Endothelial cell of umbilical vein (primary cell): ENCODE measurements around the gene KRTAP5-2. TPM values are rescaled to one million over a fixed set of nuclear protein-coding genes. Genes with fewer than 3 reads are reported as not detected.

Source experiments
- BruUV-seq: library from RNA; stranded (reverse); fragments of 400-500 nt; replicated peaks from 2 replicates; lab custom pipeline; 2021; lab: Mats Ljungman, UMichigan
- CTCF ChIA-PET: fragments of 300-600, 350-600 bp; sonication (Branson Sonifier 250); formaldehyde crosslinking; loops from one replicate; lab custom pipeline; 2021; ENCODE audit warnings: antibody characterized with exemption, inconsistent platforms; lab: Charles Lee
- POLR2A ChIA-PET: fragments of 300-600, 350-600 bp; sonication (Branson Sonifier 250); formaldehyde crosslinking; loops from one replicate; lab custom pipeline; 2021; ENCODE audit warnings: antibody characterized with exemption, inconsistent platforms; lab: Charles Lee
- DNase-seq: peaks from one replicate; pipeline ENCODE4 v3.0.0-alpha.2; 2011; ENCODE audit warnings: low read depth, low spot score
- FAIRE-seq: peaks from 2 replicates; lab custom pipeline; 2011; peaks lifted over from hg19 to GRCh38; lab: Jason Lieb, UNC
- H2AFZ ChIP-seq: 2 replicates; pipeline ENCODE4 v1.6.0; 2012; ENCODE audit warnings: low read depth, low read length, control low read depth, inconsistent platforms
- H3K27ac ChIP-seq: 2 replicates; pipeline ENCODE4 v1.5.1; 2011; ENCODE audit warnings: low read depth, mild to moderate bottlenecking, control low read depth, low read length, moderate library complexity; ENCODE audit not compliant: insufficient read depth
- H3K27me3 ChIP-seq, 2 experiments: 2 replicates each; pipeline versions ENCODE4 v1.6.0 to v1.6.1; 2011; ENCODE audit warnings: low read length in 2 of 2, mixed read lengths in 1 of 2; ENCODE audit not compliant: control insufficient read depth in 2 of 2, insufficient read depth in 2 of 2
- H3K36me3 ChIP-seq, 2 experiments: 2 replicates in 1 of 2; 3 replicates in 1 of 2; pipeline ENCODE4 v1.5.1; 2011; ENCODE audit warnings: low read length in 2 of 2, mild to moderate bottlenecking in 1 of 2, moderate library complexity in 1 of 2; ENCODE audit not compliant: control insufficient read depth in 2 of 2, insufficient read depth in 2 of 2; ENCODE audit errors: extremely low read depth in 1 of 2
- H3K4me1 ChIP-seq: 3 replicates; pipeline ENCODE4 v1.5.1; 2011; ENCODE audit warnings: mild to moderate bottlenecking, low read length; ENCODE audit not compliant: control insufficient read depth, insufficient read depth; ENCODE audit errors: extremely low read depth
- H3K4me2 ChIP-seq: 2 replicates; pipeline ENCODE4 v1.6.1; 2011; ENCODE audit warnings: low read length, control low read depth, mixed read lengths; ENCODE audit not compliant: insufficient read depth
- H3K4me3 ChIP-seq, 3 experiments: fragments of 200-600 bp in 1 of 3; sonication (generic), shearing (Covaris generic) in 1 of 3; replicated peaks in 1 of 3; 2 replicates each; pipeline ENCODE4 v1.5.1; 2011 to 2016; ENCODE audit warnings: control low read depth in 3 of 3, low read length in 3 of 3, mild to moderate bottlenecking in 2 of 3, inconsistent platforms in 1 of 3, low read depth in 1 of 3, moderate library complexity in 1 of 3; ENCODE audit not compliant: insufficient read depth in 1 of 3
- H3K79me2 ChIP-seq: 2 replicates; pipeline ENCODE4 v1.6.0; 2012; ENCODE audit warnings: low read length, inconsistent platforms; ENCODE audit not compliant: control insufficient read depth, insufficient read depth
- H3K9ac ChIP-seq: replicated peaks from 2 replicates; pipeline ENCODE3; 2011; ENCODE audit warnings: low read length, control low read depth; ENCODE audit not compliant: insufficient read depth; ENCODE audit errors: extremely low read depth
- H3K9me1 ChIP-seq: replicated peaks from 3 replicates; pipeline ENCODE4 v1.6.0; 2011; ENCODE audit warnings: mild to moderate bottlenecking, low read length; ENCODE audit not compliant: control insufficient read depth, insufficient read depth; ENCODE audit errors: extremely low read depth
- H3K9me3 ChIP-seq: replicated peaks from 2 replicates; pipeline ENCODE4 v1.5.1; 2012; ENCODE audit warnings: low read length, inconsistent platforms; ENCODE audit not compliant: control insufficient read depth, insufficient read depth
- H4K20me1 ChIP-seq: replicated peaks from 2 replicates; pipeline ENCODE3; 2011; ENCODE audit warnings: mild to moderate bottlenecking, low read length; ENCODE audit not compliant: control insufficient read depth, insufficient read depth; ENCODE audit errors: extremely low read depth
- EZH2 ChIP-seq: IDR thresholded peaks from 2 replicates; pipeline ENCODE4 v1.6.1; 2012; ENCODE audit warnings: borderline replicate concordance, low read depth, mild to moderate bottlenecking, moderate library complexity, low read length, inconsistent platforms; ENCODE audit not compliant: severe bottlenecking
- FOS ChIP-seq: IDR thresholded peaks from 2 replicates; pipeline ENCODE4 v1.6.1; 2011; ENCODE audit warnings: mild to moderate bottlenecking, low read length, moderate library complexity, borderline replicate concordance; ENCODE audit not compliant: insufficient read depth
- GATA2 ChIP-seq: IDR thresholded peaks from 2 replicates; pipeline ENCODE4 v1.7.0; 2011; ENCODE audit warnings: low read depth, mild to moderate bottlenecking, moderate library complexity, mixed read lengths, low read length; ENCODE audit not compliant: insufficient read length, insufficient read depth
- JUN ChIP-seq: IDR thresholded peaks from 2 replicates; pipeline ENCODE4 v1.6.1; 2011; ENCODE audit warnings: borderline replicate concordance, low read depth; ENCODE audit not compliant: insufficient read length, insufficient read depth
- MYC ChIP-seq: IDR thresholded peaks from one replicate; pipeline ENCODE4 v1.6.1; 2011; ENCODE audit warnings: mild to moderate bottlenecking, low read depth, low read length
- POLR2A ChIP-seq: IDR thresholded peaks from 2 replicates; pipeline ENCODE4 v1.6.1; 2012; ENCODE audit warnings: low read depth, mild to moderate bottlenecking, control low read depth, low read length
- POLR2AphosphoS5 ChIP-seq: IDR thresholded peaks from 2 replicates; pipeline ENCODE4 v1.6.1; 2012; ENCODE audit warnings: low read depth, mild to moderate bottlenecking, control low read depth, low read length, moderate library complexity; ENCODE audit not compliant: insufficient read depth
- dilution Hi-C: fragments of 300-500 bp; cut with MboI; formaldehyde crosslinking; loops from one replicate; pipeline ENCODE4 v1.15.0; 2019; ENCODE audit warnings: low sequenced_read_pairs; ENCODE audit not compliant: extremely low pct_ligation_motif_present
- intact Hi-C: fragments of 100-400 bp; cut with micrococcal nuclease; formaldehyde crosslinking; loops from one replicate; pipeline ENCODE4 v1.10.0; 2022
- polyA plus RNA-seq, 4 experiments: library from polyadenylated mRNA; depleted of rRNA in 3 of 4; stranded (reverse) in 3 of 4; unstranded in 1 of 4; fragments of >200 nt; gene quantifications; 2 replicates each; pipeline versions ENCODE4 v1.2.1 to v1.2.3, GENCODE V29; 2011 to 2012; ENCODE audit warnings: missing spikeins in 1 of 4
- total RNA-seq: library from RNA; stranded (reverse); gene quantifications from 2 replicates; pipeline ENCODE4 v1.2.3, GENCODE V29; 2021
- TF ChIP-seq, protein P1 (sequence below), 2 donors: IDR thresholded peaks; 1 replicate in 1 of 2; 2 replicates in 1 of 2; pipeline ENCODE4 v1.5.1; 2011; ENCODE audit warnings: low read length in 2 of 2, mild to moderate bottlenecking in 2 of 2, moderate library complexity in 2 of 2, control low read depth in 1 of 2, inconsistent platforms in 1 of 2, low read depth in 1 of 2; ENCODE audit not compliant: insufficient read depth in 1 of 2; ENCODE audit errors: extremely low read depth in 1 of 2
- TF ChIP-seq, protein P2 (sequence below): IDR thresholded peaks from 2 replicates; pipeline ENCODE4 v1.6.1; 2011; ENCODE audit not compliant: insufficient read depth, insufficient read length

Gene KRTAP5-2
- total and polyA plus RNA-seq, 2 donors (not counting 3 experiments of a cell fraction or from before 2014, with no cell fraction given) = not detected

DNA sequence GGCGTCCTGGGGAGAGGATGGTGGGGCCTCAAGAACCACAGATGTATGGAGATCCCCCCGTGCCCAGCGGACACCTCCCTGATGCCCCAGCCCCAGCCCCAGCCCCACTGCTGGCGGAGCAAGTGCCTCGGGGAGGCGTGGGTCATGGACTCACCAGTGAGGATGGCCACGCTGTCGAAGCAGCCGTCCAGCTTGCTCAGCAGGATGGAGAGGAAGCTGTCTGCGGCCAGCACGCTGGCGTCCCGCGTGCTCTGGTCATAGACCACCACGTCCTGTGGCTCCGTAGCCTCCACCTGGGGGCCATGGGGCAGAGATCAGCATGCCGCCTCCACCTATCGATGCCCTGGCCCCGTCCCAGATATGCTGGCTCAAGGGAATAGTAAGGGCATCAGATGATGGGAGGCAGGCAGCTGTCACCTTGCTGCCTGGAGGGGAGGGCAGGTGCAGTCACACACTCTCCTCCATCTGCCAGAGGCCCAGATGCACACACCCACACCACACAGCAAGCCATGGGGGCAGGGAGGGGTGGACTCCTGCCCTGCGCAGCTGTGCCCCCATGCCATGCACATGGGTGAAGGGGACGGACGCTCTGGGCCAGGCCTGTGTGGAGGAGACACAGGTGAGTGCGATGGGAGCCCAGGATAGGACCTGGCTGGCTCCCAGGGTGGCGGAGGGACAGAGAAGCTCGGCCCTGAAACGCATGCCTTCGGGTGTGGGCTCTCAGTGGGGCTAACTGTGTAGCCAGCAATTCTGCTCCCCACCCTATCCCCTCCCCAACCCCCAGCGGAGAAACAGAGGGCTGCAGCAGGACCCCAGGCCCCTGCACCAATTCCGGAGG, 34.2 kb downstream of the KRTAP5-2 start:
- no peak overlapping the region for H3K9ac ChIP-seq
- ChIA-PET CTCF (interaction anchor here (1.2 to 5.5 kb wide), 4 partner anchors 10 to 31 kb away, joined by 3 to 36 read pairs (median 15); no protein-coding TSS in a partner anchor), POLR2A (no interaction called here)
- H2AFZ ChIP-seq = no peak overlapping the region
- dilution Hi-C loops = no loop called here
- no peak overlapping the region for H3K4me2 ChIP-seq
- H3K9me3 ChIP-seq = no peaks in the 10 kb centered on the region
- H3K4me3 ChIP-seq = no peak overlapping the region
- no peaks in the 10 kb centered on the region for H3K79me2 ChIP-seq
- BruUV-seq = no TSS peak
- H3K36me3 ChIP-seq = no peaks in the 10 kb centered on the region
- FAIRE-seq = no peak
- intact Hi-C loops = no loop called here
- H3K27me3 ChIP-seq = no peaks in the 10 kb centered on the region
- H3K4me1 ChIP-seq = no peaks in the 10 kb centered on the region
- TF ChIP-seq FOS (no peak), POLR2A (no peak), POLR2AphosphoS5 (no peak), MYC (no peak), JUN (no peak), EZH2 (no peak), GATA2 (no peak)
- TF ChIP-seq, protein P1, sequence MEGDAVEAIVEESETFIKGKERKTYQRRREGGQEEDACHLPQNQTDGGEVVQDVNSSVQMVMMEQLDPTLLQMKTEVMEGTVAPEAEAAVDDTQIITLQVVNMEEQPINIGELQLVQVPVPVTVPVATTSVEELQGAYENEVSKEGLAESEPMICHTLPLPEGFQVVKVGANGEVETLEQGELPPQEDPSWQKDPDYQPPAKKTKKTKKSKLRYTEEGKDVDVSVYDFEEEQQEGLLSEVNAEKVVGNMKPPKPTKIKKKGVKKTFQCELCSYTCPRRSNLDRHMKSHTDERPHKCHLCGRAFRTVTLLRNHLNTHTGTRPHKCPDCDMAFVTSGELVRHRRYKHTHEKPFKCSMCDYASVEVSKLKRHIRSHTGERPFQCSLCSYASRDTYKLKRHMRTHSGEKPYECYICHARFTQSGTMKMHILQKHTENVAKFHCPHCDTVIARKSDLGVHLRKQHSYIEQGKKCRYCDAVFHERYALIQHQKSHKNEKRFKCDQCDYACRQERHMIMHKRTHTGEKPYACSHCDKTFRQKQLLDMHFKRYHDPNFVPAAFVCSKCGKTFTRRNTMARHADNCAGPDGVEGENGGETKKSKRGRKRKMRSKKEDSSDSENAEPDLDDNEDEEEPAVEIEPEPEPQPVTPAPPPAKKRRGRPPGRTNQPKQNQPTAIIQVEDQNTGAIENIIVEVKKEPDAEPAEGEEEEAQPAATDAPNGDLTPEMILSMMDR (IDR thresholded peaks at IDR 0.05; ENCODE audit: extremely low read depth in 1 of 2, insufficient read depth in 1 of 2, low read depth in 1 of 2, low read length in 2 of 2) = no peak
- TF ChIP-seq, protein P2, sequence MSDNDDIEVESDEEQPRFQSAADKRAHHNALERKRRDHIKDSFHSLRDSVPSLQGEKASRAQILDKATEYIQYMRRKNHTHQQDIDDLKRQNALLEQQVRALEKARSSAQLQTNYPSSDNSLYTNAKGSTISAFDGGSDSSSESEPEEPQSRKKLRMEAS = no peak
- H3K9me1 ChIP-seq = no peaks in the 10 kb centered on the region
- H3K27ac ChIP-seq = no peak overlapping the region
- H4K20me1 ChIP-seq = no peaks in the 10 kb centered on the region
- DNase-seq = no peak
